ENCODE data around the gene MIOS. TPM values are rescaled to one million over a fixed set of nuclear protein-coding genes. Genes with fewer than 3 reads are reported as not detected.

Gene MIOS
- total RNA-seq, 1 experiment from 2014 or later = 41.3 TPM

GRCh38 chr7:7596176-7596575 lies 29.5 kb downstream of the MIOS start:
- DNase-seq (ENCODE audit: low spot score) = no peak
- Mint-ChIP-seq H3K27ac (no peak overlapping the region), H3K36me3 (peaks cover 70% of the 10 kb centered on the region), H3K27me3 (ENCODE audit: low read depth) (no peaks in the 10 kb centered on the region; the same call in 1 of the 2 replicates), H3K4me3 (no peak overlapping the region), H3K4me1 (no peaks in the 10 kb centered on the region), H3K9me3 (peaks cover 35% of the 10 kb centered on the region)
- TF ChIP-seq TCF7 (CRISPR knock-in tag; IDR thresholded peaks at IDR 0.05; ENCODE audit: low read depth) (no peak), NFYB (CRISPR knock-in tag; conservative IDR thresholded peaks at IDR 0.05; ENCODE audit: low read depth) (no peak), ZNF671 (CRISPR knock-in tag; IDR thresholded peaks at IDR 0.05) (no peak), NFATC4 (CRISPR knock-in tag; IDR thresholded peaks at IDR 0.05) (no peak), ESRRA (CRISPR knock-in tag; IDR thresholded peaks at IDR 0.05; ENCODE audit: borderline replicate concordance) (no peak), JAZF1 (CRISPR knock-in tag; IDR thresholded peaks at IDR 0.05) (no peak), ZNF317 (CRISPR knock-in tag; IDR thresholded peaks at IDR 0.05; ENCODE audit: borderline replicate concordance, low read depth) (no peak), NR3C1 (CRISPR knock-in tag; conservative IDR thresholded peaks at IDR 0.05; ENCODE audit: low read depth) (no peak), FOXP1 (CRISPR knock-in tag; IDR thresholded peaks at IDR 0.05; ENCODE audit: borderline replicate concordance) (no peak), ARID4B (CRISPR knock-in tag; IDR thresholded peaks at IDR 0.05; ENCODE audit: borderline replicate concordance) (no peak), CREM (CRISPR knock-in tag; IDR thresholded peaks at IDR 0.05) (no peak), CBFB (CRISPR knock-in tag; IDR thresholded peaks at IDR 0.05; ENCODE audit: low read depth) (no peak), ZNF425 (CRISPR knock-in tag; conservative IDR thresholded peaks at IDR 0.05) (no peak), PREB (CRISPR knock-in tag; IDR thresholded peaks at IDR 0.05; ENCODE audit: borderline replicate concordance) (no peak), PRRX2 (CRISPR knock-in tag; IDR thresholded peaks at IDR 0.05) (no peak), IRF2 (CRISPR knock-in tag; IDR thresholded peaks at IDR 0.05; ENCODE audit: borderline replicate concordance, low read depth) (no peak), SOX15 (CRISPR knock-in tag; IDR thresholded peaks at IDR 0.05) (no peak), FOXJ3 (CRISPR knock-in tag; IDR thresholded peaks at IDR 0.05; ENCODE audit: borderline replicate concordance) (no peak), ZNF232 (CRISPR knock-in tag; IDR thresholded peaks at IDR 0.05) (no peak), MYBL2 (CRISPR knock-in tag; IDR thresholded peaks at IDR 0.05) (no peak)
- CTCF ChIA-PET = no interaction called here
- ATAC-seq = no peak
- POLR2A ChIA-PET = no interaction called here

GRCh38 chr7:7607010-7607409 lies 40.3 kb downstream of the MIOS start:
- no peaks in the 10 kb centered on the region for H3K27me3 Mint-ChIP-seq (ENCODE audit: low read depth)
- ATAC-seq (no peak), DNase-seq (ENCODE audit: low spot score) (no peak)
- peaks cover 12% of the 10 kb centered on the region for H3K36me3 Mint-ChIP-seq
- no peak overlapping the region for H3K27ac Mint-ChIP-seq
- no peaks in the 10 kb centered on the region; the same call in 1 of the 2 replicates for H3K9me3 Mint-ChIP-seq
- ChIA-PET CTCF (no interaction called here), POLR2A (no interaction called here)
- TF ChIP-seq ZNF263 (CRISPR knock-in tag; IDR thresholded peaks at IDR 0.05; ENCODE audit: low read depth) = no peak
- H3K4me3 Mint-ChIP-seq = no peak overlapping the region
- H3K4me1 Mint-ChIP-seq = no peaks in the 10 kb centered on the region

Data from WTC11 (cell line).